Activated CD8-positive, alpha-beta T cell treated with anti-CD3 and anti-CD28 coated beads, Interleukin-2, amount 10 ng/mL, durations not matched to agents 7 days and 5 days (primary cell): ENCODE results near the gene FAM186B. TPM values are rescaled to one million over a fixed set of nuclear protein-coding genes. Genes with fewer than 3 reads are reported as not detected.

ENCODE experiments used
- ATAC-seq: fragments of 150-1000 bp; cut with Tn5 transposase; one replicate; pipeline ENCODE4 v1.10.0; 2021; ENCODE audit warnings: moderate library complexity
- CTCF ChIA-PET: fragments of 350-600 bp; sonication (Branson Sonifier 250); formaldehyde crosslinking; loops from one replicate; lab custom pipeline; 2021; ENCODE audit warnings: antibody characterized with exemption; lab: Charles Lee
- POLR2A ChIA-PET: fragments of 350-600 bp; sonication (Branson Sonifier 250); formaldehyde crosslinking; loops from one replicate; lab custom pipeline; 2021; ENCODE audit warnings: antibody characterized with exemption; lab: Charles Lee
- DNase-seq: peaks from one replicate; pipeline ENCODE4 v3.0.0-alpha.2; 2020
- H3K27ac Mint-ChIP-seq: one replicate; pipeline ENCODE4 v1.8.0; 2021; ENCODE audit warnings: mild to moderate bottlenecking, mixed read lengths
- H3K27me3 Mint-ChIP-seq: one replicate; pipeline ENCODE4 v1.8.0; 2021; ENCODE audit warnings: low read depth, mixed read lengths
- H3K36me3 Mint-ChIP-seq: one replicate; pipeline ENCODE4 v1.8.0; 2021; ENCODE audit warnings: low read depth, mixed read lengths
- H3K4me1 Mint-ChIP-seq: one replicate; pipeline ENCODE4 v1.8.0; 2021; ENCODE audit warnings: low read depth, mixed read lengths
- H3K4me3 Mint-ChIP-seq: one replicate; pipeline ENCODE4 v1.8.0; 2021; ENCODE audit warnings: mild to moderate bottlenecking, mixed read lengths
- H3K9me3 Mint-ChIP-seq: one replicate; pipeline ENCODE4 v1.8.0; 2022; ENCODE audit warnings: mixed read lengths; ENCODE audit not compliant: insufficient read depth
- total RNA-seq, 2 experiments: library from RNA; stranded (reverse); gene quantifications; one replicate each; pipeline ENCODE4 v1.2.3, GENCODE V29; 2021

FAM186B gene
- total RNA-seq, 2 experiments from 2014 or later = 0.18 to 0.21 TPM

GRCh38 chr12:49549735-49550692 is 55.4 kb downstream of the FAM186B start:
- peak overlapping the region; percentile 73 for H3K4me3 Mint-ChIP-seq
- DNase-seq (no peak), ATAC-seq (no peak)
- H3K36me3 Mint-ChIP-seq = no peaks in the 10 kb centered on the region
- ChIA-PET POLR2A (interaction anchor here (0.5 to 1.5 kb wide), 4 partner anchors 17 to 698 kb away, joined by 3 to 6 read pairs (median 3); partner anchors contain the start of genes DDX23, SPATS2 and TMBIM6), CTCF (interaction anchor here (1.0 to 2.0 kb wide), 5 partner anchors 18 to 191 kb away, joined by 3 to 6 read pairs (median 6); partner anchors contain the start of genes MCRS1 and PRPF40B)
- peak overlapping the region; percentile 17 for H3K27ac Mint-ChIP-seq
- peaks cover 13% of the 10 kb centered on the region for H3K27me3 Mint-ChIP-seq
- H3K4me1 Mint-ChIP-seq = peaks cover 24% of the 10 kb centered on the region
- H3K9me3 Mint-ChIP-seq = no peaks in the 10 kb centered on the region

- DNase-seq (peak; percentile 38), ATAC-seq (peak; percentile 57)
- POLR2A ChIA-PET = interaction anchor here (0.7 to 0.8 kb wide), 2 partner anchors 192 to 729 kb away, joined by 3 read pairs; partner anchors contain the start of gene TMBIM6
- H3K4me1 Mint-ChIP-seq = peaks cover 28% of the 10 kb centered on the region
- peak overlapping the region; percentile 73 for H3K4me3 Mint-ChIP-seq
- H3K9me3 Mint-ChIP-seq = no peaks in the 10 kb centered on the region
- H3K27me3 Mint-ChIP-seq = peaks cover 13% of the 10 kb centered on the region
- peak overlapping the region; percentile 79 for H3K27ac Mint-ChIP-seq
- H3K36me3 Mint-ChIP-seq = no peaks in the 10 kb centered on the region
- CTCF ChIA-PET = interaction anchor here (0.7 to 2.0 kb wide), 4 partner anchors 12 to 191 kb away, joined by 3 to 6 read pairs (median 3); no protein-coding TSS in a partner anchor
Observed at GRCh38 chr12:49548822-49549648, 56.4 kb downstream of the FAM186B start.

GRCh38 chr12:49548481-49548821 is 57.0 kb downstream of the FAM186B start:
- Mint-ChIP-seq H3K4me3 (peak overlapping the region; percentile 73), H3K27me3 (peaks cover 13% of the 10 kb centered on the region)
- POLR2A ChIA-PET = interaction anchor here (0.7 kb wide), 1 partner anchor 729 kb away, joined by 3 read pairs; no protein-coding TSS in a partner anchor

GRCh38 chr12:49547090-49547690 is 58.2 kb downstream of the FAM186B start:
- ATAC-seq = no peak
- POLR2A ChIA-PET = interaction anchor here (1.4 kb wide), 1 partner anchor 20 kb away, joined by 4 read pairs; the partner anchor contains the start of gene MCRS1
- Mint-ChIP-seq H3K4me3 (no peak overlapping the region), H3K27ac (peak overlapping the region; percentile 11), H3K36me3 (no peaks in the 10 kb centered on the region), H3K9me3 (no peaks in the 10 kb centered on the region), H3K27me3 (peaks cover 13% of the 10 kb centered on the region), H3K4me1 (peaks cover 38% of the 10 kb centered on the region)
- DNase-seq = no peak
- CTCF ChIA-PET = no interaction called here

More at GRCh38 chr12:49548481-49548821, 57.0 kb downstream of the FAM186B start:
- CTCF ChIA-PET = interaction anchor here (0.8 to 0.9 kb wide), 2 partner anchors 35 to 190 kb away, joined by 3 read pairs; no protein-coding TSS in a partner anchor
- DNase-seq = no peak
- Mint-ChIP-seq H3K9me3 (no peaks in the 10 kb centered on the region), H3K27ac (peak overlapping the region; percentile 72), H3K4me1 (peaks cover 28% of the 10 kb centered on the region), H3K36me3 (no peaks in the 10 kb centered on the region)
- ATAC-seq = no peak

GRCh38 chr12:49546481-49546880 is 59.0 kb downstream of the FAM186B start:
- H3K4me3 Mint-ChIP-seq = no peak overlapping the region
- CTCF ChIA-PET = interaction anchor here (1.0 kb wide), 1 partner anchor 199 kb away, joined by 3 read pairs; no protein-coding TSS in a partner anchor

GRCh38 chr12:49545815-49546214 is 59.6 kb downstream of the FAM186B start:
- ATAC-seq = no peak
- H3K27me3 Mint-ChIP-seq = peaks cover 19% of the 10 kb centered on the region
- ChIA-PET POLR2A (interaction anchor here (0.6 kb wide), 1 partner anchor 9 kb away, joined by 3 read pairs; no protein-coding TSS in a partner anchor), CTCF (interaction anchor here (1.0 kb wide), 1 partner anchor 198 kb away, joined by 3 read pairs; no protein-coding TSS in a partner anchor)
- H3K9me3 Mint-ChIP-seq = no peaks in the 10 kb centered on the region
- H3K27ac Mint-ChIP-seq = no peak overlapping the region
- no peak for DNase-seq
- H3K4me1 Mint-ChIP-seq = peaks cover 44% of the 10 kb centered on the region
- H3K4me3 Mint-ChIP-seq = no peak overlapping the region
- H3K36me3 Mint-ChIP-seq = no peaks in the 10 kb centered on the region

More at GRCh38 chr12:49546481-49546880, 59.0 kb downstream of the FAM186B start:
- Mint-ChIP-seq H3K36me3 (no peaks in the 10 kb centered on the region), H3K4me1 (peaks cover 40% of the 10 kb centered on the region), H3K27me3 (peaks cover 13% of the 10 kb centered on the region), H3K9me3 (no peaks in the 10 kb centered on the region), H3K27ac (no peak overlapping the region)
- POLR2A ChIA-PET = interaction anchor here (0.6 kb wide), 1 partner anchor 10 kb away, joined by 3 read pairs; no protein-coding TSS in a partner anchor
- ATAC-seq (no peak), DNase-seq (no peak)

- POLR2A ChIA-PET = no interaction called here
- Mint-ChIP-seq H3K27me3 (peaks cover 28% of the 10 kb centered on the region), H3K9me3 (no peaks in the 10 kb centered on the region), H3K27ac (no peak overlapping the region), H3K4me3 (no peak overlapping the region), H3K36me3 (no peaks in the 10 kb centered on the region), H3K4me1 (peaks cover 51% of the 10 kb centered on the region)
- no peak for DNase-seq
- ATAC-seq = no peak
- CTCF ChIA-PET = interaction anchor here (1.0 to 1.8 kb wide), 3 partner anchors 10 to 187 kb away, joined by 3 to 5 read pairs (median 4); no protein-coding TSS in a partner anchor
Observed at GRCh38 chr12:49543914-49544815, 61.3 kb downstream of the FAM186B start.

GRCh38 chr12:49543221-49543913 is 62.1 kb downstream of the FAM186B start:
- peak overlapping the region; percentile 1 for H3K4me3 Mint-ChIP-seq
- H3K27me3 Mint-ChIP-seq = peaks cover 28% of the 10 kb centered on the region
- H3K27ac Mint-ChIP-seq = peak overlapping the region; percentile 77
- CTCF ChIA-PET = interaction anchor here (1.5 to 1.8 kb wide), 2 partner anchors 11 to 37 kb away, joined by 4 to 5 read pairs; no protein-coding TSS in a partner anchor
- POLR2A ChIA-PET = no interaction called here
- H3K4me1 Mint-ChIP-seq = peaks cover 46% of the 10 kb centered on the region
- ATAC-seq (no peak), DNase-seq (no peak)
- H3K9me3 Mint-ChIP-seq = no peaks in the 10 kb centered on the region
- H3K36me3 Mint-ChIP-seq = no peaks in the 10 kb centered on the region

GRCh38 chr12:49542592-49543160 is 62.8 kb downstream of the FAM186B start:
- Mint-ChIP-seq H3K4me3 (peak overlapping the region; percentile 1), H3K4me1 (peaks cover 42% of the 10 kb centered on the region), H3K36me3 (no peaks in the 10 kb centered on the region), H3K9me3 (no peaks in the 10 kb centered on the region), H3K27ac (peak overlapping the region; percentile 77), H3K27me3 (peaks cover 30% of the 10 kb centered on the region)
- DNase-seq = no peak
- ChIA-PET CTCF (interaction anchor here (1.5 to 1.8 kb wide), 2 partner anchors 11 to 37 kb away, joined by 4 to 5 read pairs; no protein-coding TSS in a partner anchor), POLR2A (no interaction called here)
- ATAC-seq = no peak
